LNCAP (cell line): Measurements from ENCODE around the gene IFT25.

Source experiments
- CTCF ChIP-seq: fragments of 450-650 bp; IDR thresholded peaks from 2 replicates; pipeline ENCODE4 v1.5.1; 2017; ENCODE audit warnings: mild to moderate bottlenecking

Gene IFT25

GRCh38 chr1:53981220-53981619 lies 35.7 kb upstream of the IFT25 start:
- no peak for TF ChIP-seq CTCF

GRCh38 chr1:53979712-53980450 lies 34.4 kb upstream of the IFT25 start:
- no peak for TF ChIP-seq CTCF

GRCh38 chr1:53975861-53976260 lies 30.4 kb upstream of the IFT25 start:
- no peak for TF ChIP-seq CTCF

GRCh38 chr1:53971718-53972117 lies 26.2 kb upstream of the IFT25 start:
- TF ChIP-seq CTCF: no peak

- TF ChIP-seq CTCF: no peak
Observed at GRCh38 chr1:53968125-53968513, 22.6 kb upstream of the IFT25 start.

GRCh38 chr1:53967409-53968124 lies 22.1 kb upstream of the IFT25 start:
- TF ChIP-seq CTCF: no peak

- TF ChIP-seq CTCF: no peak
Observed at GRCh38 chr1:53966794-53967193, 21.3 kb upstream of the IFT25 start.
